Suppressor macrophage treated with lipopolysaccharide for 4 hours (primary cell): Measurements from ENCODE around the gene CTRL.
A peak's percentile ranks its signal among the peaks of the same experiment; 100 is the strongest.

Experiments used
- DNase-seq: peaks from one replicate; pipeline ENCODE4 v3.0.0-alpha.2; 2020

The CTRL gene

GRCh38 chr16:67962135-67962534 lies 30.5 kb upstream of the CTRL start:
- no peak for DNase-seq

GRCh38 chr16:67961551-67961957 lies 29.9 kb upstream of the CTRL start:
- no peak for DNase-seq

DNA sequence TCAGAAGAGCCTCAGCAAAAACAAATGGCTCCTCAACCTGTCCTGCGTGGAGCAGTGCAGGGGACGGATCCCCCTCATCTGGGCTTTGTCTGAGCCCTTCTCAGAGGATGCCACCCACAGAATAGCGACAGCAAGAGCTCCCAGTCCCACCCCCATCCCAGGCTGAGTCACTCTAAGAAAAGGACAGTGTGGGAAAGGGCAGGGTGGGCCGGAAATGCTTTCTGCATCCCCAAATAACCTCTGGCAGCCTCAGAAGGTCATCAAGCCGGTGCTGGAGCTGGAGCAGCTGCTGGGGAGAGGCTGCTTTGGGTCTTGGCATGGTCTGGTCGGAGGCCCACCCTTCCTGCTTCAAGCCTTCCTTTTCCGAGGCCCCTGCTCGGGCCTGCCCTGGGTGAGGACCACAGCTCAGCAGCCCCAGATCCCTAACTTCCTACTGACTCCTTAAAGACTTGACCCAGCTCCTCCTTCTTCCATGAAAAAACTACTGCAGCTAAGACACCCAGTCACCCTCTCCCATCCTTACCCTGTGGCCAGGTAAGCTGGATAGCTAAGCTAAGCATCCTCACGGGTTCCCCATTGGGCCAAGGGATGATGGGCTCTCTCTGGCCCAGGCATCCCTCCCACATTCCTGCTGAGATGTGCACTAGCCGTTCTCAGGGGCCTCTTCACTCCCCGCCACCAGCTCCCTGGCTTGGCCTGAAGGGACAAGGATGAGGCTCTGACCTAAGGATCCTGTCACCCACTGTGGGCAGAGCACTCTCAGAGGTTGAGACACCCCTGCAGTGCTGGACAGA lies 28.1 kb upstream of the CTRL start:
- DNase-seq, result no peak

- no peak for DNase-seq
Measured at GRCh38 chr16:67957622-67958021, 26.0 kb upstream of the CTRL start.

GRCh38 chr16:67954421-67955196 lies 22.9 kb upstream of the CTRL start:
- no peak for DNase-seq

GRCh38 chr16:67953641-67954375 lies 22.1 kb upstream of the CTRL start:
- no peak for DNase-seq

DNA sequence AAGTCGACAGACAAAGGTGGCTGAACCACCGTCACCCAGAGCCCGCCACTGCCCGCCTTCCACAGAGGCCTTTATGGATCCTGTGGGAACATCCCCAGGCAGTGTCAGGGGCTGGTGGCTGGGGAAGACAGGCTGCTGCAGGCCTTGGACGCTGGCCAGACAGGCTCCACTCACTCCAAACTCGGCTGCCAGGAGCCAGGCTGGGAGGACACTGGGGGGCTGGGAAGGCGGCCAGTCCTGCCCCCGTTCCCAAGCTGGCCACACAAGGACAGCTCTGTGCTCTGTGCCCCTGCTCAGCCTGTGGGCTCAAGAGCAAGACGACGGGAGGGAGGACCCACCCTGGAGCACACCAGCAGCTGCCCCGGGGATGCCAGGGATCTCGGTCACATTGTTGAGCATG lies 19.8 kb upstream of the CTRL start:
- no peak for DNase-seq

GRCh38 chr16:67950335-67950843 lies 18.7 kb upstream of the CTRL start:
- no peak for DNase-seq

- no peak for DNase-seq
Measured at GRCh38 chr16:67949645-67950044, 18.0 kb upstream of the CTRL start.

DNA sequence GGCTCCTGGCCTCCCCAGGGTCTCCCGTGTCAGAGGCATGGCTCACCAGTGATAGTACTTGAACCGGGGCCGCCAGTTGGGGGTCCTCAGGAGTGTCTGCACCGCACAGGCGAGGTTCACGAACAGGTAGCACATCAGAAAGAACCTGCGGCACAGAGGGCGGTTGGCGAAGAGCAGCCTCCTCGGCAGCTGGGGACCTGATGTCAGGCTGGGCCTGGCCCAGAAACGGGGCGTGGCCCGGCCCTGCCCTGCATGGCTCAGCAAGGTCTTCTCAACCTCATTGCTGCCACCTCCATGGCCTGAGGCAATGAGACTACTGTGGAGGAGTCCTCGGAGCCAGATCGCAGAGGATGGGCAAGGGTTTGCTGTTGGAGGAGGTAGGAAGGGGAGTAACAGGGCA lies 16.4 kb upstream of the CTRL start:
- no peak for DNase-seq

- no peak for DNase-seq
Measured at GRCh38 chr16:67946966-67947558, 15.4 kb upstream of the CTRL start.

GRCh38 chr16:67946128-67946569 lies 14.5 kb upstream of the CTRL start:
- DNase-seq, result no peak

- no peak for DNase-seq
Measured at GRCh38 chr16:67945392-67945933, 13.8 kb upstream of the CTRL start.

DNA sequence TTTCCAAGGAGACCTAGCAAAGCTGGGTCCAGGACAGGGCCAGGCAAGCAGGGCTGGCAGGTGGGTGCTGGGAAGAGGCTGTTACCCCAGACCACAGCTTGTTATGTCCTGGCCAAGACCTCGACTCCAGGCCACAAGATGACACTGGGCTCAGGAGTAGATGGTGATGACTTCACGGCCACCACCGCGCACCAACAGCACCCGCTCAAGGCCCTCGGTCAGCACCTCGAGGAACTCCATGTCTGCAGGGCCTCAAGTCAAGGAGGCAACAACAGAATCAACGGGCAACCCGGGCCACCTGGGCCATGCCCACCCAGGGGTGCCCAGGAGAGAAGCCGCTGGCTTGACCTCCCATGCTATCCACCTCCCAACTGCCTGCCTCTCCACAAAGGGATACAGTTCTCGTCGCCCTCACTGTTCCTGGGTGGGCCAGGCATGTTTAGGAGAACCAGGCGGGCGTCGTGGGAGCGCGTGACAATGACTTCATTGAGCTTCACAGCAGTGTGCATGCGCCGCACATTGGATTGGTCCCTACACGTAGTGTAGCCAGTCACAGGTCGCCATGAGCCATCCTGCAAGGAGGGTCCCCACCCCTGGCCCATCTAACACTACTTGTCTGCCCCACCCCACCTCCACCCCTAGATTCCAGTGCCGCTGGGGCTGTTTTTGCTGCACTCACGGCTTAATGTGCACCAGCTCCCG lies 13.2 kb upstream of the CTRL start:
- no peak for DNase-seq

DNA sequence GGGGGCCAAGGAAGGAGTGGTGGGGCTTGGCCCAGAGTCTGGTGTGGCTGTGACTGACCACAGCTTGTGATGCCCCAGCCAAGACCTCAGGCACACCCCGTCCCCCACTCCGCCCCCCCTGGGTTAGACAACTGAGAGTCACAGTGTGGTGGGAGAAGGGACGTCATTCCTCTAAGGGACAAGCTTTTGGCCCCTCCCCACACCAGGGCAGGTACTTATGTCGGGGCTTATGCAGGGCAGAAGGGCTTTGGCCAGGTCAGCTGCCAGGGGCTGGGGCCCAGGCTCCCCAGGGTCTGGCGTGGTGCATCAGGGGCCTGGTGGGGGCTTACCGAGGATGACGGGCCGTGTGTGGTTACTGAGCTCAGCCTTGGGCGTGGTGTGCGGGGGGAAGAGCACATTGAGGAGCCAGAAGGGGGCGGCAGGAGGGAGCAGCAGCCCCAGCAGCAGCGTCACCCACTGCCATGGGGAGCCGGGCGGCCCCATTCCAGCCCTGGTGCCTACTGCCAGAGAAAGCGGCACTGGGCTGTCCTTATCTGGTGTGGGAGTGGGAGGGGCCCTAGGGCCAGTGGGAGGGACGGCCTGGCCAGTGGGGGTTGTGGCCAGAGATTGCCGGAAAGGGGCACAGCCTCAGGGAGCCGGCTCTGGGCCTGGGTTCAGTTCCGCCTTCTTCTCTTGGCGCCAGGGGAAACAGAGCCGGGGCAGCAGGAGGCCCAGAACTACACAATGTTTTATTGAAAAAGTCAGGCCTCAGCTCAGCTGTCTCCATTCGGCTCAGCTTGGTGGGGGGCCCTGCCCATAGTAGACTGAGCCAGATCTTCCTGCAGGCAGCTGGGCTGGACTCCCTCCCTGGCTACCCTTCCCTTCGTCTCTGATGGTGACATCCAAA lies 12.2 kb upstream of the CTRL start, which contains the start of gene LCAT:
Gene LCAT (minus strand): TSS at position 502 of the 886 bp plus-strand sequence. CDS start 19 bp downstream, at position 483.
- DNase-seq, result no peak

DNA sequence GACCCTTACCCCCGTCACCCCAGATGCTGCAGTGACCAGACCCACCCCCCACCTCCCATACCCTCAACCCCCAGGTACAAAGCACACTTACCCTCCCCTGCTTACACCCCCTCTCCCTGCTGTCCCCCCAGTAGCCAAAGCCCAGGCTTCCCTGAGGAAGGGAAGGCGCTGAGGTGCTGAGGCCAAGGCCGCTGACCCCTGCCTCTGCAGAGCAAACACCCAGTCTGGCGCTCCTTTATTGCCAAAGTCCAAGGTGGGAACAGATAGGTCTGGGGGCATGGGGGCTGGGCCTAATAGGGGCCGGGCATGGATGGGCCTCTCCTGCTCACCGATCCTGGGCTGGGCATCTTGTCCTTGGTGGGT lies 11.6 kb upstream of the CTRL start:
- DNase-seq, result no peak

DNA sequence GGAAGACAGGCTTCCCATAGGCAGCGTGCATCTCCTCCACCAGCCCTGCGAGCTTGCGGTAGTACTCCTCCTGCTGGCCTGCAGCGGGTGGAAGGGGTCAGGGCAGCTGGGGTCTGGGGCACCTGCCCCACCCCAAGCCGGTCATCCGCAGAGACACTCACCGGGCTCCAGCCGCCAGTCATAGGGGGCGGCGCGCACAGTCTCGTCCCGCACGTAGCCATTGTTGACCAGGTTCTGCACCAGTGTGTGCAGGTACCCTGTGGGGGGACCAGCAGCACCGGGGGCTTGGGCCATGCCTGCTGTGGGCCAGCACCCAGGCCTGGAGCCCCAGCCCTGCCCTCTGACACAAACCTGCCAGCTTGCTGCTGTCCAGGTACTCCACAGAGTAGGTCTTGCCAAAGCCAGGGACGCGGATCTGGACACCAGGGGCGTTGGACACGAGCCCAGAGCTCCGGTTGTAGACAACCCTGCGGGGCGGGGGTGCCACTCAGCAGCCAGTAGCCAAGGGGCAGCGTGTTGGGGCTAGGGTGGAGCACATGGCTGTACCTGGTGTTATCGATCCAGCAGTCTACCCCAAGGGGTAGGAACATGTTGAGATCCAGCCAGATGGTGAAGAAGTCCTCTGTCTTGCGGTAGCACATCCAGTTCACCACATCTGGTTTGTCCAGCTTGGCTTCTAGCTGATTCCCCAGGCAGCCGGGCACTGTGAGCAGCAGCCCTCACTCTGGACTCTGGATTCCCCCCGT lies 11.0 kb upstream of the CTRL start:
- DNase-seq, result no peak

DNA sequence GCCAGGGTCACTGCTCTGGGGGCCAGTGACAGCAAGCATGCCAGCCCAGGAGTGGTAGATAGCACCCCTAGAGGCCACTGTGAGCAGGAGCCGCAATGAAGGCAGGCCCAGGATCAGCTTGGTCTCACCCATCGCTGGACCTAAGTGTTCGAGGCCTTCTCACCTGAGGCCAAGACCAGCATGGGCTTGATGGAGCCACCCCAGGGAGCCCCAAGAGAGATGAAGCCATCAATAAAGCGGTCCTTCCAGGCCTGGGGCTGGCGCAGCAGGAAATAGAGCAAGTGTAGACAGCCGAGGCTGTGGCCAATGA lies 10.5 kb upstream of the CTRL start:
- DNase-seq, result peak; percentile 52

- DNase-seq, result no peak
Measured at GRCh38 chr16:67941469-67942199, 10.0 kb upstream of the CTRL start.
